Upper lobe of right lung (tissue), 1 donor: ENCODE results near the gene NBAS. TPM values are rescaled to one million over a fixed set of nuclear protein-coding genes. Genes with fewer than 3 reads are reported as not detected.

Experiments used
- ATAC-seq: fragments of 200-7000 bp; cut with Tn5 transposase; one replicate; pipeline ENCODE4 v1.9.1; 2020; ENCODE audit warnings: mild to moderate bottlenecking, moderate library complexity
- DNase-seq: peaks from one replicate; pipeline ENCODE4 v3.0.0-alpha.2; 2020
- H3K27ac ChIP-seq: fragments of 200-600 bp; one replicate; pipeline ENCODE4 v1.8.0; 2022
- H3K27me3 ChIP-seq: fragments of 200-600 bp; one replicate; pipeline ENCODE4 v1.8.0; 2022; ENCODE audit warnings: mild to moderate bottlenecking
- H3K36me3 ChIP-seq: fragments of 200-600 bp; one replicate; pipeline ENCODE4 v1.8.0; 2022
- H3K4me1 ChIP-seq: fragments of 200-600 bp; one replicate; pipeline ENCODE4 v1.8.0; 2022
- H3K4me3 ChIP-seq: fragments of 200-600 bp; one replicate; pipeline ENCODE4 v1.8.0; 2022; ENCODE audit warnings: mild to moderate bottlenecking
- H3K9me3 ChIP-seq: fragments of 200-600 bp; one replicate; pipeline ENCODE4 v1.8.0; 2022
- intact Hi-C: fragments of 100-400 bp; cut with DNase I; formaldehyde crosslinking; loops from one replicate; pipeline ENCODE4 v1.11.0; 2022
- total RNA-seq: library from RNA; stranded (reverse); fragmentation: NEBNext Ultra II Directional; extraction: Animal tissue kit (Norgen Biotek cat#: 25700); gene quantifications from one replicate; pipeline ENCODE4 v1.2.1, GENCODE V29; 2021
- TF ChIP-seq, protein P1 (sequence below): fragments of 200-600 bp; IDR thresholded peaks from one replicate; pipeline ENCODE4 v1.8.0; 2022; ENCODE audit warnings: antibody characterized with exemption
- donor health status: DM: no; HTN: yes; CAD: no; lungs with severe emphysema.

NBAS gene
- total RNA-seq, 1 donor from 2014 or later: 38.8 TPM

GRCh38 chr2:15584767-15585469 is 23.8 kb upstream of the NBAS start:
- Histone ChIP-seq H3K4me3 (no peak overlapping the region), H3K27ac (no peak overlapping the region), H3K27me3 (no peaks in the 10 kb centered on the region), H3K9me3 (no peaks in the 10 kb centered on the region), H3K36me3 (no peaks in the 10 kb centered on the region), H3K4me1 (no peaks in the 10 kb centered on the region)
- TF ChIP-seq, protein P1, sequence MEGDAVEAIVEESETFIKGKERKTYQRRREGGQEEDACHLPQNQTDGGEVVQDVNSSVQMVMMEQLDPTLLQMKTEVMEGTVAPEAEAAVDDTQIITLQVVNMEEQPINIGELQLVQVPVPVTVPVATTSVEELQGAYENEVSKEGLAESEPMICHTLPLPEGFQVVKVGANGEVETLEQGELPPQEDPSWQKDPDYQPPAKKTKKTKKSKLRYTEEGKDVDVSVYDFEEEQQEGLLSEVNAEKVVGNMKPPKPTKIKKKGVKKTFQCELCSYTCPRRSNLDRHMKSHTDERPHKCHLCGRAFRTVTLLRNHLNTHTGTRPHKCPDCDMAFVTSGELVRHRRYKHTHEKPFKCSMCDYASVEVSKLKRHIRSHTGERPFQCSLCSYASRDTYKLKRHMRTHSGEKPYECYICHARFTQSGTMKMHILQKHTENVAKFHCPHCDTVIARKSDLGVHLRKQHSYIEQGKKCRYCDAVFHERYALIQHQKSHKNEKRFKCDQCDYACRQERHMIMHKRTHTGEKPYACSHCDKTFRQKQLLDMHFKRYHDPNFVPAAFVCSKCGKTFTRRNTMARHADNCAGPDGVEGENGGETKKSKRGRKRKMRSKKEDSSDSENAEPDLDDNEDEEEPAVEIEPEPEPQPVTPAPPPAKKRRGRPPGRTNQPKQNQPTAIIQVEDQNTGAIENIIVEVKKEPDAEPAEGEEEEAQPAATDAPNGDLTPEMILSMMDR: no peak
- intact Hi-C loops: no loop called here
- ATAC-seq (no peak), DNase-seq (no peak)

GRCh38 chr2:15584316-15584715 is 23.2 kb upstream of the NBAS start:
- Histone ChIP-seq H3K4me3 (no peak overlapping the region), H3K4me1 (no peaks in the 10 kb centered on the region), H3K27ac (no peak overlapping the region)

DNA sequence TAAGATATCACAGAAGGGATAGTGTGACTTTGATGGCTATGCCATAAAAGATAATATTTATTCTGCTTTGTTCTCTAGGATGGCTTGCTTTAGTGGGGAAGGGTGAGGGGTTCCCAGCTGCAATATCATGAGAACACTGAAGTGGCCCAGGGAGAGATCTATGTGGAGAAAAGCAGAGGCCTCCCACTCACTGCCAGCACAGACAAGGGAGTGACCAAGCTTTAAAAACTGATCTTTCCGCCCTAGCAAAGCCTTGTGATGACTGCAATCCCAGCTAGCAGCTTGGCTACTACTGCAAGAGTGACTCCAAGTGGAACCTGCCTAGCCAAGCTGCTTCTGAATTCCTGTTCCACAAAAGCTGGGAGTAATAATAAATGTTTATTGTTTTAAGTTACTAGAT is 22.7 kb upstream of the NBAS start:
- Histone ChIP-seq H3K4me1 (no peaks in the 10 kb centered on the region), H3K4me3 (no peak overlapping the region), H3K27ac (no peak overlapping the region), H3K9me3 (no peaks in the 10 kb centered on the region), H3K36me3 (no peaks in the 10 kb centered on the region), H3K27me3 (no peaks in the 10 kb centered on the region)
- intact Hi-C loops: no loop called here
- no peak for DNase-seq
- TF ChIP-seq, protein P1: no peak
- ATAC-seq: no peak

More at GRCh38 chr2:15584316-15584715, 23.2 kb upstream of the NBAS start:
- TF ChIP-seq, protein P1: no peak
- Histone ChIP-seq H3K36me3 (no peaks in the 10 kb centered on the region), H3K9me3 (no peaks in the 10 kb centered on the region), H3K27me3 (no peaks in the 10 kb centered on the region)
- ATAC-seq (no peak), DNase-seq (no peak)
- intact Hi-C loops: no loop called here

DNA sequence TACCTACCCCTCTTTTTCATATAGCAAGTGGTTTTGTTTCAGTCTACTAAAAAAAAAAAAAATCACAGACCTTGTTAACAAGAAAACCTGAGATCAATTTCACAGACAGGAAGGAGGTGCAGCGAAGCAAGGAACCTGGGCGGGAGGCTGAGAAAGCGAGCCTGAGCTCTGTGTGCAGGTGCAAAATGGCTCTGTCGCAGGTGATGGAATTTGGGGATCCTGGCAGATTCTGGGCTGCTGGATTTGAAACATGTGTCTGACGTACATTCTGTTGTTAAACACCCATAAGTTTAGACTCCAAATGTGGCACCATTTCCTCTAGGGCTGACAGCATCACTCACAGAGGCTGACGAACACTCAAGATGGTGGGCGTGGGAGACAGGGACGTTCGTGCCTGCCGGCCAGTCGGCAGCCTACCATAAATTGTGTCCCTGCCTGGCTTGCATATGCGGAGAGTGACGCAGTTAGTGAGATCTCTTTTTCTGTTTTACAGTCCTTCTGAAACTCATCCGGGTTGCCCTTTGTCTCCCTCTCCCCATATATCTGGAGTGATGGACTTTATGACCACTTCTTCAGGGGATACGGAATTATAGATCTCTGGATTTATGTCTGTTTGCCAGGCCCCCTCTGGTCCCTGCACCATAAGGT is 21.7 kb upstream of the NBAS start:
- no peak for DNase-seq
- Histone ChIP-seq H3K4me3 (no peak overlapping the region), H3K4me1 (no peaks in the 10 kb centered on the region), H3K27ac (no peak overlapping the region), H3K36me3 (no peaks in the 10 kb centered on the region), H3K27me3 (no peaks in the 10 kb centered on the region), H3K9me3 (no peaks in the 10 kb centered on the region)
- intact Hi-C loops: no loop called here
- ATAC-seq: no peak
- TF ChIP-seq, protein P1: no peak

- TF ChIP-seq, protein P1: no peak
- Histone ChIP-seq H3K27ac (no peak overlapping the region), H3K4me3 (no peak overlapping the region), H3K9me3 (no peaks in the 10 kb centered on the region), H3K4me1 (no peaks in the 10 kb centered on the region), H3K36me3 (no peaks in the 10 kb centered on the region), H3K27me3 (no peaks in the 10 kb centered on the region)
- intact Hi-C loops: no loop called here
- ATAC-seq (no peak), DNase-seq (no peak)
Observed at GRCh38 chr2:15580451-15580850, 19.3 kb upstream of the NBAS start.
